H1 (cell line): Measurements from ENCODE around the gene LNX2. TPM values are rescaled to one million over a fixed set of nuclear protein-coding genes. Genes with fewer than 3 reads are reported as not detected.

Source experiments
- CTCF ChIA-PET: fragments of 300-600 bp; sonication (Branson Sonifier 250); formaldehyde crosslinking; loops from one replicate; lab custom pipeline; 2021; ENCODE audit not compliant: partially characterized antibody; lab: Charles Lee
- POLR2A ChIA-PET: fragments of 300-600 bp; sonication (Branson Sonifier 250); formaldehyde crosslinking; loops from one replicate; lab custom pipeline; 2021; ENCODE audit warnings: inconsistent platforms; ENCODE audit not compliant: partially characterized antibody; lab: Charles Lee
- DNase-seq, 2 experiments: peaks; one replicate each; pipeline versions ENCODE4 v3.0.0 to v3.0.0-alpha.2; 2010 to 2022; ENCODE audit warnings: low spot score in 2 of 2, low read depth in 1 of 2, mixed read lengths in 1 of 2
- FAIRE-seq: peaks from 2 replicates; lab custom pipeline; 2011; peaks lifted over from hg19 to GRCh38; lab: Jason Lieb, UNC
- H2AFZ ChIP-seq: 2 replicates; pipeline ENCODE4 v1.8.1; 2012; ENCODE audit warnings: low read length, inconsistent platforms
- H2AK5ac ChIP-seq: 2 replicates; pipeline ENCODE4 v1.6.1; 2013; ENCODE audit warnings: low read depth, low read length
- H2BK120ac ChIP-seq: replicated peaks from 2 replicates; pipeline ENCODE3; 2013; ENCODE audit warnings: low read depth, low read length, inconsistent platforms
- H2BK12ac ChIP-seq: 2 replicates; pipeline ENCODE4 v1.6.1; 2013; ENCODE audit warnings: low read depth, low read length
- H2BK15ac ChIP-seq: 2 replicates; pipeline ENCODE4 v1.6.1; 2013; ENCODE audit warnings: low read length
- H2BK20ac ChIP-seq: 2 replicates; pipeline ENCODE4 v1.6.1; 2013; ENCODE audit warnings: low read length
- H2BK5ac ChIP-seq: 2 replicates; pipeline ENCODE4 v1.6.1; 2013; ENCODE audit warnings: low read depth, low read length
- H3K14ac ChIP-seq: 2 replicates; pipeline ENCODE4 v1.6.1; 2013; ENCODE audit warnings: inconsistent platforms; ENCODE audit not compliant: insufficient read length
- H3K18ac ChIP-seq: 2 replicates; pipeline ENCODE4 v1.6.1; 2013; ENCODE audit warnings: low read length; ENCODE audit errors: extremely low read depth
- H3K23ac ChIP-seq: 2 replicates; pipeline ENCODE4 v1.6.1; 2013; ENCODE audit warnings: inconsistent platforms; ENCODE audit not compliant: insufficient read length
- H3K23me2 ChIP-seq: 2 replicates; pipeline ENCODE4 v1.6.1; 2013; ENCODE audit warnings: low read depth, low read length
- H3K27ac ChIP-seq: 2 replicates; pipeline ENCODE4 v1.6.1; 2011; ENCODE audit warnings: low read depth, low read length, inconsistent platforms
- H3K27me3 ChIP-seq, 4 experiments: replicated peaks in 1 of 4; 1 replicate in 1 of 4; 2 replicates in 3 of 4; pipeline versions ENCODE4 v1.6.1 to v1.8.1; 2011 to 2013; ENCODE audit warnings: low read length in 3 of 4, mild to moderate bottlenecking in 3 of 4, inconsistent platforms in 2 of 4, mixed read lengths in 2 of 4, moderate library complexity in 1 of 4; ENCODE audit not compliant: control insufficient read depth in 3 of 4, insufficient read depth in 3 of 4; ENCODE audit errors: extremely low read depth in 1 of 4
- H3K36me3 ChIP-seq, 4 experiments: 2 replicates each; pipeline versions ENCODE4 v1.6.1 to v1.8.1; 2011 to 2013; ENCODE audit warnings: mild to moderate bottlenecking in 4 of 4, low read length in 3 of 4, moderate library complexity in 2 of 4, control low read depth in 1 of 4, inconsistent platforms in 1 of 4; ENCODE audit not compliant: insufficient read depth in 4 of 4, control insufficient read depth in 2 of 4
- H3K4ac ChIP-seq: replicated peaks from 2 replicates; pipeline ENCODE3; 2013; ENCODE audit warnings: low read length, low read depth, mixed read lengths, inconsistent platforms; ENCODE audit not compliant: insufficient read length
- H3K4me1 ChIP-seq, 4 experiments: replicated peaks in 1 of 4; 1 replicate in 1 of 4; 2 replicates in 3 of 4; pipeline versions ENCODE4 v1.6.1 to v1.8.1; 2011 to 2013; ENCODE audit warnings: low read length in 3 of 4, inconsistent platforms in 2 of 4, mixed read lengths in 1 of 4; ENCODE audit not compliant: insufficient read depth in 4 of 4, control insufficient read depth in 3 of 4
- H3K4me2 ChIP-seq, 2 experiments: 2 replicates each; pipeline versions ENCODE4 v1.6.1 to v1.8.1; 2011 to 2013; ENCODE audit warnings: low read depth in 2 of 2, low read length in 2 of 2, control low read depth in 1 of 2, inconsistent platforms in 1 of 2, mild to moderate bottlenecking in 1 of 2; ENCODE audit not compliant: insufficient read depth in 1 of 2
- H3K4me3 ChIP-seq, 4 experiments: fragments of 200-600, 300-600 bp in 1 of 4; sonication (generic), shearing (Covaris generic), sonication (Bioruptor Twin) in 1 of 4; 2 replicates each; pipeline versions ENCODE4 v1.5.1 to v1.8.1; 2011 to 2016; ENCODE audit warnings: low read length in 4 of 4, low read depth in 3 of 4, control low read depth in 2 of 4, inconsistent platforms in 2 of 4, mild to moderate bottlenecking in 2 of 4, mixed read lengths in 1 of 4, moderate library complexity in 1 of 4; ENCODE audit not compliant: insufficient read depth in 2 of 4; ENCODE audit errors: extremely low read depth in 1 of 4
- H3K56ac ChIP-seq: replicated peaks from 2 replicates; pipeline ENCODE3; 2013; ENCODE audit warnings: low read depth, mild to moderate bottlenecking, mixed read lengths, low read length, inconsistent platforms; ENCODE audit not compliant: insufficient read length
- H3K79me1 ChIP-seq: 2 replicates; pipeline ENCODE4 v1.6.1; 2013; ENCODE audit warnings: low read depth, low read length, control low read depth
- H3K79me2 ChIP-seq, 2 experiments: 2 replicates each; pipeline versions ENCODE4 v1.6.1 to v1.8.1; 2012 to 2013; ENCODE audit warnings: low read length in 2 of 2, mild to moderate bottlenecking in 2 of 2, inconsistent platforms in 1 of 2; ENCODE audit not compliant: insufficient read depth in 2 of 2, control insufficient read depth in 1 of 2
- H3K9ac ChIP-seq, 4 experiments: replicated peaks in 1 of 4; 1 replicate in 1 of 4; 2 replicates in 3 of 4; pipeline versions ENCODE4 v1.6.1 to v1.8.1; 2011 to 2013; ENCODE audit warnings: low read depth in 3 of 4, low read length in 3 of 4, control low read depth in 2 of 4, mild to moderate bottlenecking in 2 of 4, moderate library complexity in 2 of 4, inconsistent platforms in 1 of 4; ENCODE audit errors: extremely low read depth in 1 of 4
- H3K9me3 ChIP-seq, 2 experiments: 2 replicates each; pipeline versions ENCODE4 v1.6.1 to v1.8.1; 2012 to 2013; ENCODE audit warnings: mild to moderate bottlenecking in 2 of 2, moderate library complexity in 2 of 2, control low read depth in 1 of 2, inconsistent platforms in 1 of 2, low read depth in 1 of 2, low read length in 1 of 2, mixed read lengths in 1 of 2; ENCODE audit not compliant: insufficient read depth in 2 of 2
- H4K20me1 ChIP-seq, 2 experiments: replicated peaks in 1 of 2; 2 replicates each; pipeline versions ENCODE3 to v1.8.1; 2011 to 2013; ENCODE audit warnings: inconsistent platforms in 2 of 2, low read length in 2 of 2, mild to moderate bottlenecking in 1 of 2; ENCODE audit not compliant: insufficient read depth in 2 of 2, control insufficient read depth in 1 of 2
- H4K5ac ChIP-seq: 2 replicates; pipeline ENCODE4 v1.6.1; 2013; ENCODE audit warnings: low read length, low read depth, mixed read lengths, inconsistent platforms; ENCODE audit not compliant: insufficient read length
- H4K8ac ChIP-seq: 2 replicates; pipeline ENCODE4 v1.8.0; 2013; ENCODE audit warnings: mild to moderate bottlenecking, moderate library complexity, low read length, inconsistent platforms; ENCODE audit not compliant: insufficient read depth; ENCODE audit errors: extremely low read depth
- H4K91ac ChIP-seq: replicated peaks from 2 replicates; pipeline ENCODE3; 2013; ENCODE audit warnings: low read length, mixed read lengths, inconsistent platforms; ENCODE audit not compliant: insufficient read length
- CHD2 ChIP-seq: IDR thresholded peaks from 2 replicates; pipeline ENCODE4 v1.6.1; 2012; ENCODE audit warnings: low read length, improper control_type of control experiment
- GABPA ChIP-seq: IDR thresholded peaks from 2 replicates; pipeline ENCODE4 v1.6.1; 2011; ENCODE audit warnings: mild to moderate bottlenecking, low read length, moderate library complexity, borderline replicate concordance; ENCODE audit not compliant: insufficient read depth
- POU5F1 ChIP-seq: IDR thresholded peaks from 2 replicates; pipeline ENCODE4 v1.6.1; 2011; ENCODE audit warnings: low read depth, mild to moderate bottlenecking, low read length, moderate library complexity
- RNF2 ChIP-seq: fragments of 200-900, 300-1000 bp; sonication (generic); IDR thresholded peaks from 2 replicates; pipeline ENCODE4 v1.7.1; 2016; ENCODE audit warnings: borderline replicate concordance, low read depth, mild to moderate bottlenecking, antibody characterized with exemption, low read length; ENCODE audit not compliant: poor library complexity, severe bottlenecking; ENCODE audit errors: missing control alignments
- SAP30 ChIP-seq: fragments of 300-600 bp; sonication (generic); IDR thresholded peaks from 2 replicates; pipeline ENCODE4 v1.7.1; 2012; ENCODE audit warnings: low read length, moderate library complexity, mild to moderate bottlenecking, inconsistent platforms; ENCODE audit not compliant: insufficient read depth, insufficient replicate concordance
- SIN3A ChIP-seq, 2 experiments: IDR thresholded peaks in 1 of 2; conservative IDR thresholded peaks in 1 of 2; 2 replicates each; pipeline ENCODE4 v1.6.1; 2011 to 2012; ENCODE audit warnings: low read length in 2 of 2, improper control_type of control experiment in 1 of 2, low read depth in 1 of 2, mild to moderate bottlenecking in 1 of 2
- TAF1 ChIP-seq: IDR thresholded peaks from 2 replicates; pipeline ENCODE4 v1.6.1; 2011; ENCODE audit warnings: mild to moderate bottlenecking, low read depth, low read length
- TBP ChIP-seq: IDR thresholded peaks from 2 replicates; pipeline ENCODE4 v1.6.1; 2011; ENCODE audit warnings: low read depth, low read length, improper control_type of control experiment
- WGBS, 2 experiments: shearing (Covaris generic) in 1 of 2; methylation state at CpG; one replicate each; pipeline versions ENCODE4 v1.1.6 to v1.1.7; 2013 to 2015; ENCODE audit warnings: low lambda C conversion rate in 2 of 2, mixed read lengths in 2 of 2, inconsistent platforms in 1 of 2, low coverage in 1 of 2, missing lambda C conversion rate in 1 of 2; ENCODE audit not compliant: insufficient replicate concordance in 2 of 2, insufficient coverage in 1 of 2, insufficient read length in 1 of 2; ENCODE audit errors: extremely low coverage in 1 of 2, missing lambda C conversion rate in 1 of 2; 5-methylcytosine and 5-hydroxymethylcytosine counted together
- polyA plus RNA-seq, 7 experiments: library from polyadenylated mRNA; depleted of rRNA in 3 of 7; stranded (reverse) in 5 of 7; unstranded in 2 of 7; fragments of >200 nt in 5 of 7; fragments of 200-250 nt in 2 of 7; gene quantifications; 1 replicate in 5 of 7; 2 replicates in 1 of 7; 4 replicates in 1 of 7; pipeline versions ENCODE4 v1.2.1 to v1.2.3, GENCODE V29; 2011 to 2013; ENCODE audit warnings: missing spikeins in 2 of 7, mixed read lengths in 2 of 7
- total RNA-seq: library from RNA; stranded (reverse); fragmentation: NEBNext Ultra II Directional; extraction: Animal tissue kit (Norgen Biotek cat#: 25700); gene quantifications from 2 replicates; pipeline ENCODE4 v1.2.1, GENCODE V29; 2021

The LNX2 gene
- total and polyA plus RNA-seq, 2 of the 8 experiments (the other 6 are each of a cell fraction or from before 2014, with no cell fraction given), result 6.4 to 13.9 TPM

- H3K27ac ChIP-seq, result no peak overlapping the region
- 0 out of 4 replicates have a peak, but pooled peaks cover 0 to 2% of the 10 kb centered on the region in 2 experiments for H3K79me2 ChIP-seq
- H2BK20ac ChIP-seq, result no peak overlapping the region
- DNase-seq (no peak), FAIRE-seq (no peak)
- peaks cover 8 to 11% of the 10 kb centered on the region in 2 experiments for H3K9me3 ChIP-seq
- no peak overlapping the region for H2AK5ac ChIP-seq
- H3K4ac ChIP-seq, result no peak overlapping the region
- CTCF ChIA-PET, result interaction anchor here (1.2 to 2.5 kb wide), 2 partner anchors 10 to 228 kb away, joined by 3 to 6 read pairs; no protein-coding TSS in a partner anchor
- no peak overlapping the region for H3K18ac ChIP-seq
- H3K23me2 ChIP-seq, result no peaks in the 10 kb centered on the region
- H2BK15ac ChIP-seq, result no peak overlapping the region
- no peak overlapping the region for H3K56ac ChIP-seq
- POLR2A ChIA-PET, result interaction anchor here (0.8 kb wide), 1 partner anchor 9 kb away, joined by 3 read pairs; no protein-coding TSS in a partner anchor
- no peak overlapping the region for H4K91ac ChIP-seq
- H4K8ac ChIP-seq, result no peak overlapping the region
- no peaks in the 10 kb centered on the region for H3K79me1 ChIP-seq
- no peak overlapping the region for H3K23ac ChIP-seq
- WGBS, 2 experiments, result 87% methylated on average over 1 of the region's 1 CpG; no CpG with 5 or more reads in 1 of the 2 experiments
- H3K4me1 ChIP-seq, result no peaks in the 10 kb centered on the region; a peak in 1 of 7 replicates
- peaks cover 9 to 20% (median 15%) of the 10 kb centered on the region in 4 experiments for H3K36me3 ChIP-seq
- no peak overlapping the region for H3K9ac ChIP-seq
- no peak overlapping the region for H2AFZ ChIP-seq
- H2BK5ac ChIP-seq, result no peak overlapping the region
- H3K4me2 ChIP-seq, result no peak overlapping the region
- no peak overlapping the region for H3K14ac ChIP-seq
- H3K27me3 ChIP-seq, result no peaks in the 10 kb centered on the region
- H4K20me1 ChIP-seq, result peaks cover 0 to 2% of the 10 kb centered on the region in 2 experiments
- H2BK12ac ChIP-seq, result no peak overlapping the region
- no peak overlapping the region for H4K5ac ChIP-seq
- H3K4me3 ChIP-seq, result no peak overlapping the region
- H2BK120ac ChIP-seq, result no peak overlapping the region
- TF ChIP-seq TAF1 (no peak), GABPA (no peak), POU5F1 (no peak), SIN3A (conservative IDR thresholded peaks at IDR 0.05 in 1 of 2, IDR thresholded peaks at IDR 0.05 in 1 of 2; ENCODE audit: low read depth in 1 of 2, low read length in 2 of 2) (no peak), CHD2 (no peak), SAP30 (no peak), TBP (no peak), RNF2 (no peak)
Observed at GRCh38 chr13:27654816-27655215, 34.5 kb upstream of the LNX2 start.
